ENCODE measurements around the gene ZBTB17.
"Not testable (repeated sequence)": the region's sequence is repeated elsewhere in the genome, so short reads cannot be mapped to it uniquely, and the experiment has no call there.

The ZBTB17 gene

DNA sequence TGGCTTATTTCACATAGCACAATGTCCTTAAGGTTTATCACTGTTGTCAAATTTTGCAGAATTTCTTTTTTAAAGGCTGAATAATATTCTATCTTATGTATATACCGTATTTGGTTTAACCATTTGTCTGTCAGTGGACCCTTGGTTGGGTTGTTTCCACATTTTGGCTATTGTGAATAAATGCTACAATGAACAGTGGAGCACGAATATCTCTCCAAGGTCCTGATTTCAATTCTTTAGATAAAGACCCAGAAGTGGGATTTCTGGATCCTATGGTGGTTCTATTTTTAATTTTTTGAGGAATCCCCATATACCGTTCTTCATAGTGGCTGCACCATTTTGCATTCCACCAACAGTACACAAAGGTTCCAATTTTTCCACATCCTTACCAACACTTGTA lies 5.8 kb upstream of the ZBTB17 start:
- no peak overlapping the region for H3K4me2 ChIP-seq (ENCODE audit: low read length)
- peaks cover 1% of the 10 kb centered on the region for H3K4me1 ChIP-seq (ENCODE audit: low read length)
- no peak overlapping the region for H3K9ac ChIP-seq (ENCODE audit: low read length)
- H4K20me1 ChIP-seq (ENCODE audit: insufficient read depth, low read length): no peaks in the 10 kb centered on the region
- H3K27me3 ChIP-seq (ENCODE audit: low read depth, low read length): no peaks in the 10 kb centered on the region
- TF ChIP-seq, protein P1, sequence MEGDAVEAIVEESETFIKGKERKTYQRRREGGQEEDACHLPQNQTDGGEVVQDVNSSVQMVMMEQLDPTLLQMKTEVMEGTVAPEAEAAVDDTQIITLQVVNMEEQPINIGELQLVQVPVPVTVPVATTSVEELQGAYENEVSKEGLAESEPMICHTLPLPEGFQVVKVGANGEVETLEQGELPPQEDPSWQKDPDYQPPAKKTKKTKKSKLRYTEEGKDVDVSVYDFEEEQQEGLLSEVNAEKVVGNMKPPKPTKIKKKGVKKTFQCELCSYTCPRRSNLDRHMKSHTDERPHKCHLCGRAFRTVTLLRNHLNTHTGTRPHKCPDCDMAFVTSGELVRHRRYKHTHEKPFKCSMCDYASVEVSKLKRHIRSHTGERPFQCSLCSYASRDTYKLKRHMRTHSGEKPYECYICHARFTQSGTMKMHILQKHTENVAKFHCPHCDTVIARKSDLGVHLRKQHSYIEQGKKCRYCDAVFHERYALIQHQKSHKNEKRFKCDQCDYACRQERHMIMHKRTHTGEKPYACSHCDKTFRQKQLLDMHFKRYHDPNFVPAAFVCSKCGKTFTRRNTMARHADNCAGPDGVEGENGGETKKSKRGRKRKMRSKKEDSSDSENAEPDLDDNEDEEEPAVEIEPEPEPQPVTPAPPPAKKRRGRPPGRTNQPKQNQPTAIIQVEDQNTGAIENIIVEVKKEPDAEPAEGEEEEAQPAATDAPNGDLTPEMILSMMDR (IDR thresholded peaks at IDR 0.05; ENCODE audit: low read depth, low read length): no peak
- no peak for TF ChIP-seq EZH2phosphoT487 (IDR thresholded peaks at IDR 0.05; ENCODE audit: low read depth)
- H3K9me3 ChIP-seq (ENCODE audit: insufficient read depth, low read length): no peaks in the 10 kb centered on the region
- no peaks in the 10 kb centered on the region for H3K36me3 ChIP-seq (replicated peaks; ENCODE audit: low read depth, low read length)
- H3K79me2 ChIP-seq (ENCODE audit: low read length): no peaks in the 10 kb centered on the region
- no peak overlapping the region for H3K27ac ChIP-seq (ENCODE audit: low read length)
- H3K4me3 ChIP-seq (ENCODE audit: low read length): no peak overlapping the region
- no peak overlapping the region for H2AFZ ChIP-seq (ENCODE audit: low read depth, low read length)

GRCh38 chr1:15977947-15978346 lies 2.0 kb upstream of the ZBTB17 start:
- not testable (repeated sequence) for H4K20me1 ChIP-seq (ENCODE audit: insufficient read depth, low read length); H3K27me3 ChIP-seq (ENCODE audit: low read depth, low read length); H3K36me3 ChIP-seq (replicated peaks; ENCODE audit: low read depth, low read length); H3K9ac ChIP-seq (ENCODE audit: low read length); H3K9me3 ChIP-seq (ENCODE audit: insufficient read depth, low read length); H3K4me2 ChIP-seq (ENCODE audit: low read length); H3K4me3 ChIP-seq (ENCODE audit: low read length); H3K27ac ChIP-seq (ENCODE audit: low read length); H2AFZ ChIP-seq (ENCODE audit: low read depth, low read length)
- Histone ChIP-seq H3K4me1 (ENCODE audit: low read length) (peaks cover 25% of the 10 kb centered on the region), H3K79me2 (ENCODE audit: low read length) (peaks cover 19% of the 10 kb centered on the region)

DNA sequence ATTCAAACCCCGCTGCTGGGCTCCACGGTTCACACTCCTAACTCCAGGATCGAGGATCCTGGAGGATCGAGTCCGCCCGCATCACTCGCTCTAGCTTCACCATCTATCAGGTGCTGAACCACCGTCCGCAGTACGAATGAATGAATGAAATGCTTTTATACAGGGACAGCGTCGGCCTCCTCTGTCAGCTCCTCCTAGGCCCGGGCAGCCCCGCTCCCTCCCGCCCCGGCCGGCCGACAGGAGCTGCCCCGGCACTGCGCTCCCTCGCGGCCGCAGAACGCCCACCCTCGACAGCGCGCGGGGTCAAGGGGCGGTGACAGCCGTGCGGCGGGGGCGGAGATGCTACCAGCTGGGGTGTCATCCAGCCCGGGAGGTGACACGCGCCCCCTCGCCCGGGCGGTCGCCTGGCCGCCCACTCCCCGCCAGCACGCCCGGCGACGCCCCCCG lies 520 bp downstream of the ZBTB17 start:
- peak overlapping the region; percentile 83 for H3K4me3 ChIP-seq (ENCODE audit: low read length)
- TF ChIP-seq, protein P1 (IDR thresholded peaks at IDR 0.05; ENCODE audit: low read depth, low read length): 0 out of 2 replicates have a peak, but pooled peaks have one; percentile 14
- no peak for TF ChIP-seq EZH2phosphoT487 (IDR thresholded peaks at IDR 0.05; ENCODE audit: low read depth)
- H3K9me3 ChIP-seq (ENCODE audit: insufficient read depth, low read length): no peaks in the 10 kb centered on the region
- H3K36me3 ChIP-seq (replicated peaks; ENCODE audit: low read depth, low read length): peaks cover 15% of the 10 kb centered on the region
- H2AFZ ChIP-seq (ENCODE audit: low read depth, low read length): no peak overlapping the region
- peak overlapping the region; percentile 83 for H3K27ac ChIP-seq (ENCODE audit: low read length)
- no peaks in the 10 kb centered on the region for H3K27me3 ChIP-seq (ENCODE audit: low read depth, low read length)
- H3K4me2 ChIP-seq (ENCODE audit: low read length): peak overlapping the region; percentile 90
- H3K9ac ChIP-seq (ENCODE audit: low read length): peak overlapping the region; percentile 81
- H4K20me1 ChIP-seq (ENCODE audit: insufficient read depth, low read length): no peaks in the 10 kb centered on the region
- H3K4me1 ChIP-seq (ENCODE audit: low read length): peaks cover 25% of the 10 kb centered on the region
- peaks cover 20% of the 10 kb centered on the region for H3K79me2 ChIP-seq (ENCODE audit: low read length)

- Histone ChIP-seq H3K27ac (ENCODE audit: low read length) (peak overlapping the region; percentile 83), H3K9me3 (ENCODE audit: insufficient read depth, low read length) (no peaks in the 10 kb centered on the region), H3K79me2 (ENCODE audit: low read length) (peaks cover 20% of the 10 kb centered on the region), H2AFZ (ENCODE audit: low read depth, low read length) (no peak overlapping the region), H3K36me3 (replicated peaks; ENCODE audit: low read depth, low read length) (peaks cover 15% of the 10 kb centered on the region), H3K4me2 (ENCODE audit: low read length) (peak overlapping the region; percentile 90), H3K27me3 (ENCODE audit: low read depth, low read length) (no peaks in the 10 kb centered on the region), H3K4me1 (ENCODE audit: low read length) (peaks cover 25% of the 10 kb centered on the region), H3K9ac (ENCODE audit: low read length) (peak overlapping the region; percentile 81), H4K20me1 (ENCODE audit: insufficient read depth, low read length) (no peaks in the 10 kb centered on the region), H3K4me3 (ENCODE audit: low read length) (peak overlapping the region; percentile 83)
- no peak for TF ChIP-seq EZH2phosphoT487 (IDR thresholded peaks at IDR 0.05; ENCODE audit: low read depth)
- TF ChIP-seq, protein P1 (IDR thresholded peaks at IDR 0.05; ENCODE audit: low read depth, low read length): no peak
Observed at GRCh38 chr1:15974855-15975254, 1.0 kb downstream of the ZBTB17 start.
